ENCODE results near the gene HORMAD2. TPM values are rescaled to one million over a fixed set of nuclear protein-coding genes. Genes with fewer than 3 reads are reported as not detected.
"Not testable (repeated sequence)": the region's sequence is repeated elsewhere in the genome, so short reads cannot be mapped to it uniquely, and the experiment has no call there.

Gene HORMAD2
- total RNA-seq, 1 donor from 2014 or later, result not detected

DNA sequence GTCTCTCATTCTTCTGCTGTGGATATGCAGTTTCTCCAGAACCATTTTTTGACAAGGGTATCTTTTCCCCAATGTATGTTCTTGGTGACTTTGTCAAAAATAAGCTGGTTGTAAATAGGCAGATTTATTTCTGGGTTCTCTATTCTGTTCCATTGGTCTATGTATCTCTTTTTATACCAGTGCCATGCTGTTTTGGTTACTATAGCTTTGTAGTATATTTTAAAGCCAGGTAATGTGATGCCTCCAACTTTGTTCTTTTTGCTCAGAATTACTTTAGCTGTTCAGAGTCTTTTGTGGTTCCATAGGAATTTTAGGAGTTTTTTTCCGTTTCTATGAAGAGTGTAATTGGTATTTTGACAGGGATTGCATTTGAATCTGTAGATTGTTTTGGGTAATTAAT is 12.4 kb downstream of the HORMAD2 start:
- H3K36me3 ChIP-seq, result no peaks in the 10 kb centered on the region
- DNase-seq (ENCODE audit: low spot score in 2 of 2), result no peak
- no peak overlapping the region for H3K4me3 ChIP-seq
- intact Hi-C loops (cut with DNase I), result no loop called here
- H3K4me1 ChIP-seq, result no peaks in the 10 kb centered on the region
- H3K9me3 ChIP-seq, result no peaks in the 10 kb centered on the region
- H3K27me3 ChIP-seq, result no peaks in the 10 kb centered on the region
- TF ChIP-seq, protein P1, sequence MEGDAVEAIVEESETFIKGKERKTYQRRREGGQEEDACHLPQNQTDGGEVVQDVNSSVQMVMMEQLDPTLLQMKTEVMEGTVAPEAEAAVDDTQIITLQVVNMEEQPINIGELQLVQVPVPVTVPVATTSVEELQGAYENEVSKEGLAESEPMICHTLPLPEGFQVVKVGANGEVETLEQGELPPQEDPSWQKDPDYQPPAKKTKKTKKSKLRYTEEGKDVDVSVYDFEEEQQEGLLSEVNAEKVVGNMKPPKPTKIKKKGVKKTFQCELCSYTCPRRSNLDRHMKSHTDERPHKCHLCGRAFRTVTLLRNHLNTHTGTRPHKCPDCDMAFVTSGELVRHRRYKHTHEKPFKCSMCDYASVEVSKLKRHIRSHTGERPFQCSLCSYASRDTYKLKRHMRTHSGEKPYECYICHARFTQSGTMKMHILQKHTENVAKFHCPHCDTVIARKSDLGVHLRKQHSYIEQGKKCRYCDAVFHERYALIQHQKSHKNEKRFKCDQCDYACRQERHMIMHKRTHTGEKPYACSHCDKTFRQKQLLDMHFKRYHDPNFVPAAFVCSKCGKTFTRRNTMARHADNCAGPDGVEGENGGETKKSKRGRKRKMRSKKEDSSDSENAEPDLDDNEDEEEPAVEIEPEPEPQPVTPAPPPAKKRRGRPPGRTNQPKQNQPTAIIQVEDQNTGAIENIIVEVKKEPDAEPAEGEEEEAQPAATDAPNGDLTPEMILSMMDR (IDR thresholded peaks at IDR 0.05), result no peak
- no peak overlapping the region for H3K27ac ChIP-seq

DNA sequence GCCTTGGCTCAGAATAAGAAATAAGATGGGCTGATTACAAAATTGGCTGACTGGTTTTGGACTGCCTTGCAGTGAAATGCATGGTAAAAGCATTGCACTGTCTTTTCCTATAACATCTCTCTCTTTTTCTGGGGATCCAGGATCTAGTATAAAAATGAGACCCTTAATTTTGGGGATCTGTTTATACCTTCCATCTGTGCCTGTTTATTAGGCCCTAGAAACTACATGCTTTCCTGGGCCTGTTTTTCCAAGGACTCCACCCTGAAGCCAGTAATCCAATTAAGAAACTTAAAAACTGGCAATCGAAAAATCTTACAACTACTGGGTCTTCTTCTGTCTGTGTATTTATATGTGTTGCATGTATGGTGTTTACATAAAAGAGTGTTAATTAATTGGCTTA is 14.5 kb downstream of the HORMAD2 start:
- Histone ChIP-seq H3K27me3 (no peaks in the 10 kb centered on the region), H3K27ac (no peak overlapping the region), H3K9me3 (no peaks in the 10 kb centered on the region), H3K4me3 (no peak overlapping the region), H3K4me1 (no peaks in the 10 kb centered on the region), H3K36me3 (no peaks in the 10 kb centered on the region)
- no peak for DNase-seq (ENCODE audit: low spot score in 2 of 2)
- TF ChIP-seq, protein P1 (IDR thresholded peaks at IDR 0.05), result no peak
- intact Hi-C loops (cut with DNase I), result no loop called here

DNA sequence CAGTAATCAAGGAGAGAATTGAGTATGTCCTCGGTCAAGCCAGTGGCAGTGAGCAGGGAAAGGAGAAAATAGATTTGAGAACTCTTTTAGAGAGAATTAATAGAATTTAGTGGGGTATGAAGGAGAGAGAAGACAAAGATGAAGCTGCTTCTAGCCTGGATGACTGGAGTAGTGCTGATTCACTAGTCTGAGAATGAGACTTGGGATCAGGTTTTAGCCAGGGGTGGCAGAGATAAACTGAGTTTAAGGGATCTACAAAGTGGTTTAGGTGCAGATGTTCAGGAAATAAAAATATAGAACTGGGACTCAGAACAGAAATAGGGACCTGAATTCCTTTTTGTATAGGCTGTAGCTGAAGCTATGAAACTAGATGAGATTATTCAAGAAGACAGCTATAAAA is 17.6 kb downstream of the HORMAD2 start:
- no peak overlapping the region for H3K27ac ChIP-seq
- H3K4me3 ChIP-seq, result no peak overlapping the region
- TF ChIP-seq, protein P1 (IDR thresholded peaks at IDR 0.05), result no peak
- intact Hi-C loops (cut with DNase I), result no loop called here
- no peaks in the 10 kb centered on the region for H3K4me1 ChIP-seq
- no peak for DNase-seq (ENCODE audit: low spot score in 2 of 2)
- H3K27me3 ChIP-seq, result no peaks in the 10 kb centered on the region
- H3K9me3 ChIP-seq, result no peaks in the 10 kb centered on the region
- H3K36me3 ChIP-seq, result no peaks in the 10 kb centered on the region

DNA sequence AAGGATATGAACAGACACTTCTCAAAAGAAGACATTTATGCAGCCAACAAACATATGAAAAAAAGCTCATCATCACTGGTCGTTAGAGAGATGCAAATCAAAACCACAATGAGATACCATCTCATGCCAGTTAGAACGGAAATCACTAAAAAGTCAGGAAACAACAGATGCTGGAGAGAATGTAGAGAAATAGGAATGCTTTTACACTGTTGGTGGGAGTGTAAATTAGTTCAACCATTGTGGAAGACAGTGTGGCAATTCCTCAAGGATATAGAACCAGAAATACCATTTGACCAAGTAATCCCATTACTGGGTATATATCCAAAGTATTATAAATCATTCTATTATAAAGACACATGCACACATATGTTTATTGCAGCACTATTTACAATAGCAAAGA is 20.5 kb downstream of the HORMAD2 start:
- H3K4me1 ChIP-seq; H3K9me3 ChIP-seq; H3K36me3 ChIP-seq; DNase-seq (ENCODE audit: low spot score in 2 of 2); intact Hi-C loops (cut with DNase I); H3K27ac ChIP-seq; H3K4me3 ChIP-seq; H3K27me3 ChIP-seq: not testable (repeated sequence)

DNA sequence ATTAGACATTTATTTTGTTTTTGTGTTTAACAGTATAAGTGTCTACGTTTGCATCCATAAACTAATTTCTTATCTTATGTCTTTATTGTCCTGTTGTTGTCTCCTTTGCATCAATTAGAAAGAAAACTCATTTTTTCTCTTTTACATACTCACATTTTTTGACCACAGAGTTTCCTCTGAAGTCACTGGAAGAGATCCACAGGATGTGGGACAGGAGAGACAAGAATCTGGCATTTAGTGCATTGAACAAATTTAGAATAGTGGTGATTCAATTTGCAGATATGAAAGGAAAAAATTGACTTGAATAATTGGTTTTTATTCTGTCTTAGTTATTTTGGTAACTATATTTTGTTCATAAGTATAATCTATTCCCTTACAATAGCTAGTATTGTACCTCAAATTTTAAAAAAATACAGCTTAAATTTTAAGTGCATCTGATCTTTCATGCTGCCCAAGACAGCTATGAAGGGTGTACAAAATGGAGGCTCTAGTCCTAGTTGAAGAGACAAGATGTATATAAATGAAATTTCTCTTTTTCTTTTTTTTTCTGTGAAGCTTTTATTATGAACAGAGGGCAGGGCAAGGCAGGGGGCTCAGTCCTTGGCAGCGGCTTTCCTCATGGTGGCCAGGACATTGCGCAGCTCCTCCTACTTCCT is 24.4 kb downstream of the HORMAD2 start:
- no peaks in the 10 kb centered on the region for H3K27me3 ChIP-seq
- no peak for DNase-seq (ENCODE audit: low spot score in 2 of 2)
- TF ChIP-seq, protein P1 (IDR thresholded peaks at IDR 0.05), result no peak
- H3K27ac ChIP-seq, result no peak overlapping the region
- no peaks in the 10 kb centered on the region for H3K9me3 ChIP-seq
- H3K36me3 ChIP-seq, result no peaks in the 10 kb centered on the region
- H3K4me3 ChIP-seq, result no peak overlapping the region
- no peaks in the 10 kb centered on the region for H3K4me1 ChIP-seq
- intact Hi-C loops (cut with DNase I), result no loop called here

DNA sequence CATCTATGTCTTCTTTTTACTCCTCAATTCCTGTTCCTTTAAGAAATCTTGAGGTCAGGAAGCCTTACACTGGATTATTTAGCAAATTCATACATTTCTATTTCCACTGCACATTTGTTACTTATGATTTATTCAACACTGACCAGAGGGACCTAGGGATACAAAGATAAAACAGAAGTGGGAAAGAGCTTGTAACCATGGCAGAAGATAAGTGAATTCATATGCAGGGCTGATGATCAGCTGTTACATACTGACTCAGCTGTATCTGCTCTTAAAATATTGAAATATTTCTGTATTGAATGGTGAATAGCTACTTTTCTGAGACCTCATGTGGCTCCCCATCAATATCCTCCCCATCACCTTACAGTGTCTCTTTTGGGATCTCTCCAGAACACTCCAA is 25.2 kb downstream of the HORMAD2 start:
- H3K9me3 ChIP-seq, result no peaks in the 10 kb centered on the region
- TF ChIP-seq, protein P1 (IDR thresholded peaks at IDR 0.05), result no peak
- no peaks in the 10 kb centered on the region for H3K36me3 ChIP-seq
- no peak for DNase-seq (ENCODE audit: low spot score in 2 of 2)
- H3K4me1 ChIP-seq, result no peaks in the 10 kb centered on the region
- intact Hi-C loops (cut with DNase I), result no loop called here
- H3K27ac ChIP-seq, result no peak overlapping the region
- H3K27me3 ChIP-seq, result no peaks in the 10 kb centered on the region
- H3K4me3 ChIP-seq, result no peak overlapping the region
